Measurements from ENCODE around the gene CNOT3.

The CNOT3 gene

DNA sequence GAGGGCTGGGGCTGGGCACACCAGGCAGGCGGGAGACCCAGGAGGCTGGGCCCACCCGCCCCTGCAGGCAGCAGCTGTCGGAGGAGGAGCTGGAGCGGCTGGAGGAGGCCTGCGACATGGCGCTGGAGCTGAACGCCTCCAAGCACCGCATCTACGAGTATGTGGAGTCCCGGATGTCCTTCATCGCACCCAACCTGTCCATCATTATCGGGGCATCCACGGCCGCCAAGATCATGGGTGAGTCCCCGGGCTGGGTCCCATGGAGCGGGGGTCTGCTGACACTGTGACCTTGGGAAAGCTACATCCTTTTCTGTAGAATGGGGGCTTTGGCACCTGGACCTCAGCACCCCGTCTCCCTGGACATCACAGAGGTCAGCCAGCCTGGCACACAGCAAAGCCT, 13.9 kb upstream of the CNOT3 start:
- no peak for FAIRE-seq

DNA sequence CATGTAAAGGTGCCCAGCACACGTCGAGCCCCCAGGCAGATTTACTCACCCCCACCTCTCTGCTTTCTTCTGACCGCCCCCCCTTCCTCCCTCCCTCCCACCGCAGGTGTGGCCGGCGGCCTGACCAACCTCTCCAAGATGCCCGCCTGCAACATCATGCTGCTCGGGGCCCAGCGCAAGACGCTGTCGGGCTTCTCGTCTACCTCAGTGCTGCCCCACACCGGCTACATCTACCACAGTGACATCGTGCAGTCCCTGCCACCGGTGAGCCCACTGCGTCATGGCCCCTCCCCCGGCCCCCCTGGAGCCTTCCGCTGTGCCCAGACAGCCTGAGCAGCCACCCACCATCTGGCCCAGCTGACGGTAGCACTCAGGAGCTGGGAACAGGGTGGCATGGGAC, 13.2 kb upstream of the CNOT3 start:
- FAIRE-seq: no peak

DNA sequence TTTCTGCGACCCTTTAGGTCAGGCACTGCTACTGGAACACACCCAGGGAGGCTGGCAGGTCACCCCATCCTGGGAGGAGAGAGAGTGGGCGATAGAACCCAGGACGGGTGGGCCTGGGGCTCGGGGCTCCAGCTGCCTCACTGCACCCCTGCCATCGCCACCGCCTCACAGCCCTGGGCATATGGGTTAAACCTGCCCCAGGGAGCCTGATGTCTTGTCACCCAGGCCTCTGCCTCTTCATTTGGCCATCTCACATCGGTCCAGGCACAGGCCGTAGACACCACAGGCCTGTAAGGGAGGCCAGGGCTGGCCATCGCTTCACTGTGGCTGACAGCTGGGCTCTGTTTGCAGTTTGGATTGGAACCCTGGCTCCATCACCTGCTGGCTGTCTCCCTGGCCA, 11.8 kb upstream of the CNOT3 start:
- FAIRE-seq: no peak

DNA sequence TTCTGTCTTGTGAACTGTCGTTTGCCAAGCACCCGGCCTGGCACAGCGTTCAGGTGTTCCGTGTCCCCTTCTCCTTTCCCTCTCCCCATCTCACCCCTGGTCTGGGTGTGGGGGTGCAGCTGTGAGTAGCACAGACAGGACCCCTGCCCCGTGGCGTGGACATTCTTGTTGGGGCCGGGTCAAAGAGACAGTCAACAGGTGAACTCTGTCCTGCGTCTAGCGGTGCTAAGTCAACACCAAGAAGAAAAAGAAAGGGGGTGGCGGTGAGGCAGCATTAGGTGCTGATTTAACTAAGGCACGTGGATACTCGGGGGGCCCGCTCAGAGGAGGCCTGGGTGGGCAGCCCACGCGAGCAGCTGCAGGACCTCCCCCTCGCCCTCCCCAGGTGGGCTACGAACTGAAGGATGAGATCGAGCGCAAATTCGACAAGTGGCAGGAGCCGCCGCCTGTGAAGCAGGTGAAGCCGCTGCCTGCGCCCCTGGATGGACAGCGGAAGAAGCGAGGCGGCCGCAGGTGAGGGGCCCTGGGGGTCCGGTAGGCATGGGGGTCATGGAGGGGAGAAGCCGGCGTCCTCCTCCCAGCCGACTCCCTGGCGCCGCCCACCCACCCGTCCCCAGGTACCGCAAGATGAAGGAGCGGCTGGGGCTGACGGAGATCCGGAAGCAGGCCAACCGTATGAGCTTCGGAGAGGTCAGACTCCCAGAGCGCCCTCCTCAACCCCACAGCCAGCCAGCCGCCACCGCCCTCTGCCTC, 9.7 kb upstream of the CNOT3 start:
- no peak for FAIRE-seq

DNA sequence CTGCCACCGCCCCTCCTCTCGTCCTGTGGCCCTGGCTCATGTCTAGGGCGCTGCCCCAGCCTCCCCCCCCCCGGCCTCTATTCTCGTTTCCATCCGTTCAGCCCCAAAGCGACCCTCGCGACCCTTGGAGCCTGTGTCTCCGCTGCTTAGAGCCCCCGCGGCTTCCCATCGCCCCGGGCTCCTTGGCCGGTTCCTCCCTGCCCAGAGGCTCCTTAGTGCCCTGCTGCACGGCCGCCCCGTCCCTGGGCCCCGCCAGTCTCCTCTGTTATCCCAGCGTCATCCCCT, 9.2 kb upstream of the CNOT3 start:
- FAIRE-seq: no peak

DNA sequence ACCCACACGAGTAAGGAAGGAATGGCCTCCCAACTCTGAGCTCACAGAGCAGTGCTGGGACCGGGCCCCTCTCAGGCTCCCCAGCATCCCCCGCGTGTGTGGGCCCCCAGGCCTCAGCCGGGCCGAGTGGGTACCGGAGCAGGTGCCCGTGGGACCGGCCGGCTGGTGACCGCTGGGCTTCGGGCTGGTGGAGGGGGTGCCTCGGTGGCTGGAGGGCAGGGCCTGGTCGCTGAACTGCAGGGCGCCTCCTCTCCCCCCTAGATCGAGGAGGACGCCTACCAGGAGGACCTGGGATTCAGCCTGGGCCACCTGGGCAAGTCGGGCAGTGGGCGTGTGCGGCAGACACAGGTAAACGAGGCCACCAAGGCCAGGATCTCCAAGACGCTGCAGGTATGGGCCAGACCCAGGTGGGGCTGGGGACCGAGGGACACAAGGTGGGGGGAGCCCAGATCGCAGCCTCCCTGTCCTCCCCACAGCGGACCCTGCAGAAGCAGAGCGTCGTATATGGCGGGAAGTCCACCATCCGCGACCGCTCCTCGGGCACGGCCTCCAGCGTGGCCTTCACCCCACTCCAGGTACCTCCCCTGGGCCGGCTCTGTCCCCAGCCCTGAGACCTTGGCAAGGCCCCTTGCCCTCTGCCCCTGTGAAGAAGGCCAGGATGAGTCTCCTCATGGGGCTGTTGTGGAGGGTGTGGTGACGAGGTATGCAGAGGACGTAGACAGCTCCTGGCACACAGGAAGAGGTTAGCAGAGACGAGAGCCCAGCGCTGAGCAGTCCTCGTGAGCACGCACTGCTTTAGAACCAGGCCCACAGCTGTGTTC, 8.6 kb upstream of the CNOT3 start:
- no peak for FAIRE-seq

DNA sequence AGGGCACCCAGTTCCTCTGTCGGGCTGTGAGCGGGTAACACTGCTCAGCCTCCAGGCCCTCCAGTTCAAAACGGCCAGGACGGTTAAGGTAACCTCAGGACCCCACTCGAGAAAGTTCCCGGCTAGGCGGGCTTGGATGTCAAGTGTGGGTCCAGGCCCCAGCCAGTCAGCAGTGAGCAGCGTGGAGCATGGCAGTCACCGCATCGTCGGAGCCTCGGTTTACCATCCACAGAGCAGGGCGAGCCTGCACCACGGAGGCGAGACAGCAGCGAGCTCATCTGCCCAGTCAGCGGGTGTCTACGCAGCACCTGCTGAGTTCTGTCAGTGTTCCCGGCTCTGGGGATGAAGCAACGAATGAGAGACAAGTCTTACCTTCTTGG, 8.0 kb upstream of the CNOT3 start:
- no peak for FAIRE-seq

DNA sequence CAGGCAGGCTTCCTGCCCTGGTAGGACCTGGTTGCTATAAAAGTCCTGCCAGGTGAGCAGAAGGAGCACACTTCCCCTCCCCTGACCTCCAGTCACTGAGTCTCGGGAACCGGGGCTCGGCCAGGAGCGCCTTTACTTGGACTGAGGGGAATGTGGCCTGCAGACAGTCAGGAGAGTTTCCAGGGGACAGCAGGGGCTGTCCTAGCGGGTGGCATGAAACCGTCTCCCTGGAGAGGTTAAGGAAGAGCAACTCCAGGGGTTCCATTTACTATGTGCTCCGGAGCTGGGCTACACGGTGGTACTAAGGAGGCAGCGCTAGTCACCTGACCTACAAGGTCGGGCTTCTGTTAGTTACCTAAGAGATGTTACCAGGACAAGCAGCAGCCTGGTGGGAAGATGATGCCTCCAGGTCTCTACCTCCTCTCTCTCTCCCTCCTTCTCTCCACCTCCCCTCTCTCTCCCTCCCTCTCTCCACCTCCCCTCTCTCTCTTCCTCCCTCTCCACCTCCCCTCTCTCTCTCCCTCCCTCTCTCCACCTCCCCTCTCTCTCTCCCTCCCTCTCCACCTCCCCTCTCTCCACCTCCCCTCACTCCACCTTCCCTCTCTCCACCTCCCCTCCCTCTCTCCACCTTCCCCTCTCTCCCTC, 4.1 kb upstream of the CNOT3 start:
- FAIRE-seq: no peak

DNA sequence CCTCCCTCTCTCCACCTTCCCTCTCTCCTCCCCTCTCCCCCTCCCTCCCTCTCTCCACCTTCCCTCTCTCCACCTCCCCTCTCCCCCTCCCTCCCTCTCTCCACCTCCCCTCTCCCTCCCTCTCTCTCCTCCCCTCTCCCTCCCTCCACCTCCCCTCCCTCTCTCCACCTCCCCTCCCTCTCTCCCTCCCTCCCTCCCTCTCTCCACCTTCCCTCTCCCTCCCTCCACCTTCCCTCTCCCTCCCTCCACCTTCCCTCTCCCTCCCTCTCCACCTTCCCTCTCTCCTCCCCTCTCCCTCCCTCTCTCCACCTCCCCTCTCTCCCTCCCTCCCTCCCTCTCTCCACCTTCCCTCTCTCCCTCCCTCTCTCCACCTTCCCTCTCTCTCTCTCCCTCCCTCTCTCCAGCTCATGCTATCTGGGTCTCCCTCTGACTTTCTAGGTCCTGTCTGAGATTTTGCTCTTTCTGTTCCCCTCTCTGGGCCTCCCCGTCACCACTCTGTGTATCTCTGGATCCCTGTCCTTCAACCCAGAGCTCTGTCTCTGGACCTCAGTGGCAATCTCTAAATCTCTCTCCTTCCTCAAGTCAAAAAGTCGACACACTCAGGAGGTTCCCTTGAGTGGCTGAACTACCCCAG, 3.5 kb upstream of the CNOT3 start:
- no peak for FAIRE-seq

DNA sequence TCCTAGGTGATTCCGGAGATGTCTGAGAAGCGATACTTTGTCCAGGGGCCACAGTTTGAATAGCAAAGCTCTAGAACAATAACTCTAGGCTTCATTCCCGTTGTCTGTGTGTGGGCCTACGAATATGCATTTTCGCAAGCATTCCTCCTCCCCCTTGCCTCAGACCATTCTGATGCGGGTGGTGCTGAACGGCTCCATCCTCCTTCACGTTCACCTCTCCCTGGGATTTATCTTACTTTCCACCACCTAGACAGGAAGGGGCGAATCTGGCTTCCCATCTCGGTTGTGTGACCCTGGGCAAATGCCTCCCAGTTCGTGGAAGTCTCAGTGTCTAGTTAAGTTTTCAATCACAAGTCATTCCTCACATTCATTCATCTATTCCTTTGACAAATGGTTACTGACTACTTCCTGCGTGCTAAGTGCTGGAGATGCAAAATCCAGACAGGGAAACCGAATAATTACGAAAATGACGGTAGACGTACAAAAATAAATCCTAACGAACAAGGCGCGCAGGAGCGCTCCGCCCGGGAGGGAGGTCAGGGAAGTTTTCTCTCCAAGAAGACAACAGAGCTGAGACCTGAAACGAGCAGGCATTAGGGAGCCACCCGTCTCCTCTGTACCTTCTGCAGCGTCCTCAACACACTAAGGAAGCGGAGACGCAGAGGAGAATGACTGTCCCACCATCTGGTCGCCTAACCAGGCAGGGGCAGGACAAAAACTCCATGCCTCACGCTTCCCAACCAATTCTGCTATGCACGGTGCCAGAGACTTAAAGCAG, 1.3 kb upstream of the CNOT3 start:
- no peak for FAIRE-seq

DNA sequence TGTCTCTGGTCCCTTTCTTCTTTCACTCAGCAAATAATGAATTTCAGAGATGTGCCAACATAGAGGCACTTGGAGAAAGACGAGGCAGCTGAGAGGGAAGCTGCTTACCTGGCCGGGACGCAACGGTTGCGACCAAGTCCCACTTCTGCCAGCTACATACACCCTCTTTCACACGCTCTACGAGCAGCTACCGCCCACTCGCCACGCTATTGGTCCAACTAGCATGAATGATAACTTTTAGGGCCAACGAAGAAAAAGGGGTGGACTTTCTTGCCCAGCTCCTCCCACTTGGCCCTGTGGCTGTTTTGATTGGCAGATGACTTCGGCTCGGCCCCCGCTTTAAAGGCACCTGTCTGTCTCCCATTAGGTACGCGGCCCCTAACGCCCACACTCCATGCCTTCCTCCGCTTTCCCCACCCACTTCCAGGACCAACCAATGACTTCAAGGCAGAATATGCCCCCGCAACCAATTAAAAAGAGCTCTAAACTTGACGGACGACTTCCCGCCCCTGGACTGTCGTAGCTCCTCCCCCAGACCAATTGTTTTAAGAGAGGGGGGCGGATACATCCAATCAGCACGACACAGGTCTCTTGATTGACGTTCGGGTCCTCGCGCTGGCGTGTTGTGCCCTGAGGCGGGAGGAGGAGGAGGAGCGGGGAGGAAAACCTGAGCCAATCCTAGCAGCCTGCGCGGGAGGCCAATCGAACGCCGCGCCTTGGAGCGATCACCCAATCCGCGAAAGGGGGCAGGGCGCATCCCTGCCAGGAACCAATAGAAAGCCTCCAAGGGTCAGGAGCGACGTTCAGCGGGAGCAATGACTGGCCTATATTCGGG, 481 bp upstream of the CNOT3 start:
- peak; percentile 100 for FAIRE-seq

DNA sequence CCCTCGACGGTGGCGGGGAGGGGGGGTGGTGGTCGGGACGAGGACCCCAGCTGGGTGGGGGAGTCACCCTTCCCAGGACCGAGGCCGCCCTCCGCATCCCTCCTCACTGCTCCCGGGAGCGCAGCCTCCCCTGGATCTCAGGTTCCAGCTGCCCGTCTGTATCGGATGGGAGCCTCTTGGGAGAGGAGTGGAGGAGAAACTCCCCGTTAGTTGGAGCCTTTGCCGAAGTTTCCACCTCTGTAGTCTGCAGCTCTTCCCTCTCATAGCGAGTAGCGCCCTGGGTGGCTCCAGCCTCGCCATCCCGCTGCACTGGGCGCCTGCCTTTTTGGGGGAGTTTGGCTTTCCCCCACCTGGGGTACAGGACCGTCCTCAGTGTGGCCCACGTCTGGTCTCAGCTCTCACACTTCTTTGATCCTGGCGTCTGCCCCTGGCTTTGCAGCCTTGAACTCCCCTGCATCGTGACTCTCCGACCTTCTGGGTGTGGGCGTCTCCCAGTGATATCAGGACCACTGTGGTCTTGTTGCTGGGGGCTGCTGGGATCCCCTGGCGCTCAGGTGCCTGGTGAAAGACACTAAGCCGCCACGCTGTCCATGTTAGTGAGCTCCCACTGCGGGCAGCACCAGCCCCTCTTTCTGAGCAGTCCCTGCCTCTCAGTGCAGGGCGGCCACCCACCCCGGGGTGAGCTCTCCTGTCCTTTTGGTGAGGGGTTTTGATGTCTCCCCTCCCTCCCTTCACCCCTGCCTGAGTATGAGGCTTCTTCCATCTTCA, 1.1 kb downstream of the CNOT3 start:
- no peak for FAIRE-seq

DNA sequence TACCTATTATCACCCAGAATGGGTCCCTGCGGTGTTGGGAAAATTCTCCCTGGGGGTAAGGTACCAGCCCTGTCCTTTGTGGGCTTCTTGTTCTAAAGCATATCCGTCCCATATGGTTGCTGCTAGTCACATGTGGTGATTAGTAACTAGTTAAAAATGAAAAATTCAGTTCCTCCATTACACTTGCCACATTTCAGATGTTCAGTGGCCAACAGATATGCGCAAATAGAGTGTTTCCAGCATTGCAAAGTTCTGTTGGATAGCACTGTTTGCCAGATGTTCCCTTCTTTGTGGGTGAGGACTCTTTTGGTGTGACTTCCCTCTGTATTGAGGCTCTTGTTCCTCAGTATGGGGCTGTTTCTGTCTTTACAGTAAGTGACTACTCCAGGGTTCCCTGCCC, 3.8 kb downstream of the CNOT3 start:
- no peak for FAIRE-seq

DNA sequence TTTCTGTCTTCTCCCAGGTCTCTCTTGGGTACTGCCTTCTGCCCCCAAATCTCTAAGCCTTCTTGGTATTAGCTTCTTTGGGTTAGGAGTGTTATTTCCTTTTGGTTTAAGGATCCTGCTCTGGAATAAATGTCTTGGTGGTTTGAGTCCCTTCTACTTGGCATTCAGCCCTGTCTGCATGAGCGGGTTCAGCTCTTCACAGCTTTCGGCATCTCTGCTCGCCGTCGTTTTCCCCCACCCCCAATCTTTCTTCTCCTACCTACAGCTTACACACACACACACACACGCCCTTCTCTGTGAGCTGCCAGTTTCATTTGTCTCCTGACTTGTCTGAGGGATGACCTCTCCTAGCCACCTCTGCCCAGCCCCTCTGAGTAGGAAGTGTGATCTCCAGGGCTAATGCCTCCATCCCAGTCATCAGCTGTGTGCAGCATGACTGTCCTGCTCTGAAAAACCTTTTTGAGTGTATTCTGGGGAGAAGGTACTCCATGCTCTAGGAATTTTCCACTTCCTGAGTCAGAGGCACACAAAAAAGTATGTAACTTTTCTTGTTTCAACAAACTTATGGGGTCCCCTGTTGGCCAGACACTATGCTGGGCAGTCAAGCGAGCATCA, 4.7 kb downstream of the CNOT3 start:
- FAIRE-seq: no peak

DNA sequence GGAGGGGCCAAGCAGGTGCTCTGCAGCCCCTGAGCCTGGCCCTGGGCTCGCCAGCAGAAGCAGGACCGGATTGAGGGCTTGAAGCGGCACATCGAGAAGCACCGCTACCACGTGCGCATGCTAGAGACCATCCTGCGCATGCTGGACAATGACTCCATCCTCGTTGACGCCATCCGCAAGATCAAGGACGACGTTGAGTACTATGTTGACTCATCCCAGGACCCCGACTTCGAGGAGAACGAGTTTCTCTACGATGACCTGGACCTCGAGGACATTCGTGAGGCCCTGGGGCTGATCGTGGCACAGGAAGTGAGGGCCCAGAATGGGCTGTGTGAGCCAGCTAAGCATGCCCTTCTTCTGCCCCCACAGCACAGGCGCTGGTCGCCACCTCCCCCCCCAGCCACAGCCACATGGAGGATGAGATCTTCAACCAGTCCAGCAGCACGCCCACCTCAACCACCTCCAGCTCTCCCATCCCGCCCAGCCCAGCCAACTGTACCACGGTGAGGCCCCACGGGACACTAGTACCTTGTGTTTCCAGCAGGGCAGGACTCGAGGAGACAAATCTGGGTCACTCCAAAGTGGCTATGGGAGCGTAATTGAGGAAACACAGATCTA, 8.1 kb downstream of the CNOT3 start:
- FAIRE-seq: no peak

DNA sequence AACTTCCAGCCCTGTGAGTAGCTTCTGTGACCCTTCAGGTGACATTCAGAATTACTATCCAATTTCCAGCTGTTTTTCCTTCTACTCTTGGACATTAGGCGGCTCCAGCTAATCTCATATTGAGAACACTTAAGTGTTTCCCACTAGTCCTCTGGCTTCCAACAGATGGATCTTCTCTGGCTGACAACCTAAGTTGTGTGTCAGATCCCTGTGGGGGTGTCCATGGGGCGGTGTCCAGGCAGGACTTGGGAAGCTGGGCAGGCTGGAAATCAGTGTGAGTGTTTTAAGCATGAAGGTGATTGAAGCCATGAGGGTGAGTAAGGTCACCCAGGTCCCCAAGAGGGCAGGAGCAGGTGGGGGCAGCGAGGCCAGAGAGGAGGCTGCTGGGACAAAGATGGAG, 10.1 kb downstream of the CNOT3 start:
- no peak for FAIRE-seq

DNA sequence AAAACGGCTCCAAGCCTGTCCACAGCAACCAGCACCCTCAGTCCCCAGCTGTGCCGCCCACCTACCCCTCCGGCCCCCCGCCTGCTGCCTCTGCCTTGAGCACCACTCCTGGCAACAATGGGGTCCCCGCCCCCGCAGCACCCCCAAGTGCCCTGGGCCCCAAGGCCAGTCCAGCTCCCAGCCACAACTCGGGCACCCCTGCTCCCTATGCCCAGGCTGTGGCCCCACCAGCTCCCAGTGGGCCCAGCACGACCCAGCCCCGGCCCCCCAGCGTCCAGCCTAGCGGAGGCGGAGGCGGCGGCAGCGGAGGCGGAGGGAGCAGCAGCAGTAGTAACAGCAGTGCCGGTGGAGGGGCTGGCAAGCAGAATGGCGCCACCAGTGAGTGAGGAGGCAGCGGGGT, 10.6 kb downstream of the CNOT3 start:
- no peak for FAIRE-seq

DNA sequence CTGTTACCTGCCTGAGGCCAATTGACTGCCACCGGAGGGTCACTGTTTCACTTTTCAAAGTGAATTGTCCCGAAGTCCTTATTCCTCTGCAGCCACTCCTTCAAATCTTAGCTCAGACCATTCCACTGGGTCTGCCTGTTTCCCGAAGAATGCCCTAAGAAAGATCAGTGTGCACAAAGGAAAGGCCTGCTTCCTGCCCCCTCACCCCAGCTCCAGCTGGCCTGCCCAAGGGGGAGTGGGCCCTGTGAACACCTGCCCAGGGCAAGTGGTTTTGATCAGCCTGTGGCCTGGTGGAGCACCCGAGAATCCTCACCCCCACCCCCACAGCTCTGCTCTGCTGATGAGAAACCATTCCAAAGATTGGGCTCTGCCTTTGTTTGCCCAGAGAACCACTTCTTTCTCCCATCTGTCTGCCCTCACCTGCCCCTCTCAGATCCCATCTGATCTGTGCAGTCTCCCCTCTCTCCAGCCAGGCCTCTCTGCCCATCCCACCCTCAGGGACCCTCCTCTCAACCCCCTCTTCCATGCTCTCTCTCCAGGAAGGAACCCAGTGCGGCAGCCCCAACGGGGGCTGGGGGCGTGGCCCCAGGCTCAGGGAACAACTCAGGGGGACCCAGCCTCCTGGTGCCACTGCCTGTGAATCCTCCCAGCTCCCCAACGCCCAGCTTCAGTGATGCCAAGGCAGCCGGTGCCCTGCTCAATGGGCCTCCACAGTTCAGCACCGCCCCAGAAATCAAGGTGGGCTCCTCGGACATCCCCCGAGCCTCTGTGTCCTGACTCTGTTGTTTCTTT, 11.7 kb downstream of the CNOT3 start:
- FAIRE-seq: no peak

DNA sequence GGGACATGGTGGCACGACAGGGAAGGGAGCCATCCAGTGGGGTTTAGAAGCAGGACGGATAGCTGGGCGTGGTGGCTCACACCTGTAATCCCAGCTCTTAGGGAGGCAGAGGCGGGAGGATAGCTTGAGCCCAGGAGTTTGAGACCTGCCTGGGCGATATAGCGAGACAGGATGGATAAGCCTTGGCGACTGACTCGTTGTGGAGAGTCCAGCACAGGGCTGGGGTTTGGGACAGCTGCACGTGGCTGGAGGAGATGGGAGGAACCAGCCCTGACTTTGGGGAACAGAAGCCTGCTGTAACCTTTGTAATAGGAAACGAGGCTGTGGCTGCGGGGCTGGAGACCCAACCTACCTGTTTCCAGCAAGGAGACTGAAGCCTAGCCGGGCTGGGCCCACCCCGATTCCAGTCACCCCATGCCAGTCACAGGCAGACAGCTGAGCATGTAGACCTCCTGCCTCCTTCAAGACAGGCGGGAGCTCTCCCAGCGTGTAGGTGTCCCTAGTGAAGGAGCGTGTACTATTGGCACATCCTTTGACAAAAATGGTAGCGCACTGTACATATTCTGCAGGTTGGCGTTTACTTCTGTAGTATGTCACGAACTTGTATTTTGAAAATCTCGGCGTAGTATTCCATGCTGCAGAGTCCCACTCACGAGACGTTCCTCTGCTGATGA, 13.9 kb downstream of the CNOT3 start:
- FAIRE-seq: no peak

Data from endometrium (tissue), 2 donors.